GM13977 (cell line): ENCODE results near the gene IL17B.

Experiments used
- DNase-seq: peaks from one replicate; pipeline ENCODE4 v3.0.0; 2012; ENCODE audit warnings: low spot score
- in situ Hi-C: fragments of 300-500 bp; cut with MboI; formaldehyde crosslinking; loops from one replicate; pipeline ENCODE4 v1.12.0; 2022; ENCODE audit warnings: low sequenced_read_pairs, low pct_unique_long_range_greater_than_20kb, mixed read lengths, inconsistent platforms; ENCODE audit not compliant: unreplicated experiment
- TF ChIP-seq, protein P1 (sequence below): IDR thresholded peaks from 2 replicates; pipeline ENCODE4 v1.5.1; 2012; ENCODE audit warnings: mild to moderate bottlenecking, control low read depth; ENCODE audit not compliant: insufficient read depth; ENCODE audit errors: extremely low read depth, missing control alignments

IL17B gene

GRCh38 chr5:149419859-149420544, 40.9 kb upstream of the IL17B start:
- no peak for DNase-seq
- in situ Hi-C loops = no loop called here
- TF ChIP-seq, protein P1, sequence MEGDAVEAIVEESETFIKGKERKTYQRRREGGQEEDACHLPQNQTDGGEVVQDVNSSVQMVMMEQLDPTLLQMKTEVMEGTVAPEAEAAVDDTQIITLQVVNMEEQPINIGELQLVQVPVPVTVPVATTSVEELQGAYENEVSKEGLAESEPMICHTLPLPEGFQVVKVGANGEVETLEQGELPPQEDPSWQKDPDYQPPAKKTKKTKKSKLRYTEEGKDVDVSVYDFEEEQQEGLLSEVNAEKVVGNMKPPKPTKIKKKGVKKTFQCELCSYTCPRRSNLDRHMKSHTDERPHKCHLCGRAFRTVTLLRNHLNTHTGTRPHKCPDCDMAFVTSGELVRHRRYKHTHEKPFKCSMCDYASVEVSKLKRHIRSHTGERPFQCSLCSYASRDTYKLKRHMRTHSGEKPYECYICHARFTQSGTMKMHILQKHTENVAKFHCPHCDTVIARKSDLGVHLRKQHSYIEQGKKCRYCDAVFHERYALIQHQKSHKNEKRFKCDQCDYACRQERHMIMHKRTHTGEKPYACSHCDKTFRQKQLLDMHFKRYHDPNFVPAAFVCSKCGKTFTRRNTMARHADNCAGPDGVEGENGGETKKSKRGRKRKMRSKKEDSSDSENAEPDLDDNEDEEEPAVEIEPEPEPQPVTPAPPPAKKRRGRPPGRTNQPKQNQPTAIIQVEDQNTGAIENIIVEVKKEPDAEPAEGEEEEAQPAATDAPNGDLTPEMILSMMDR = no peak

DNA sequence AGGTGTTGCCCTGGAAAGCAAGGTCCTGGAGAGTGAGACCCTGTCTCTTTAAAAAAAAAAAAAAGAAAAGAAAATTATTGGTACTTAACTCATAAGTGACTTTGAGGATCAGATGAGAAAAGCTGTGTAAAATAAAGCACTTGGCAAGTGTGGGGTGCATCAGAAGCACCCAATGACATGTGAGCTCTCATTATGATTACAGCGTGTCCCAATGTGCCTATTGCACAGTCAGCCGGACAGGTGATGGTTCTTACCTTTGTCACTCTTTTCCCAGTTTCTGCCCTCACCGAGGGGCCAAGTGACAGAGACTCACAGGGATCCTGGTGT, 40.4 kb upstream of the IL17B start:
- TF ChIP-seq, protein P1 = no peak
- in situ Hi-C loops = no loop called here
- DNase-seq = no peak

GRCh38 chr5:149418910-149419531, 39.9 kb upstream of the IL17B start:
- TF ChIP-seq, protein P1 = no peak

DNA sequence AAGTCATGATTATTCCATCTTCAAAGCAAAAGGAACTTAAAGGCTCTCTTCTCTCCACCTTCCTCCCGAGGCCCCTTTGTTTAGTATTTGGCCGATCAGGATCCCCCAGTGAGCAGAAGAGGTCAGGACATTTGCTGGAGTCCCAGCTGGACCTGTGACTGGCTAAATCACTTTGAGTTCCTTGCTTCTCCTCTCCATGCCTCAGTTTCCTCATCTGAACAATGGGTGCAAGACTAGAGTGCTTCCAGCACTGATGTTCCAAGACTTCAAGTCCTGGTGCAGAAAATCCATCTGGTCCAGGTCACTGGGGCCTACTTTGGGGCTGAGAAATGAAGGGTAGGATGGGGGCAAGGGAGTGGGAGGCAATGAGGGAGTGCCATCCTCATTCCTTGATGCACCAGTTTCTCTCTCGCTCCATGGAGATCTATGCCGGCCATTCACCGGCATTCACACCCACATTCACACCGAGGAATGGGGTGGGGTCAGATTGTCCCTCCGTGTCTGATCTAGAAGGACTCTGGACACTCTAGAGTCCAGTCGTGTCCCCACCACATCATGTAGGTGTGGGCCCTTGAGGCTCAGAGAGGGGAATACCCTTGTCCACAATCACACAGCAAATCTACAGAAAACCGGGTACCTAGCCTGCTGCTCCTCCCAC, 38.7 kb upstream of the IL17B start:
- in situ Hi-C loops = no loop called here
- no peak for DNase-seq
- TF ChIP-seq, protein P1 = no peak

More at GRCh38 chr5:149418910-149419531, 39.9 kb upstream of the IL17B start:
- in situ Hi-C loops = no loop called here
- no peak for DNase-seq

DNA sequence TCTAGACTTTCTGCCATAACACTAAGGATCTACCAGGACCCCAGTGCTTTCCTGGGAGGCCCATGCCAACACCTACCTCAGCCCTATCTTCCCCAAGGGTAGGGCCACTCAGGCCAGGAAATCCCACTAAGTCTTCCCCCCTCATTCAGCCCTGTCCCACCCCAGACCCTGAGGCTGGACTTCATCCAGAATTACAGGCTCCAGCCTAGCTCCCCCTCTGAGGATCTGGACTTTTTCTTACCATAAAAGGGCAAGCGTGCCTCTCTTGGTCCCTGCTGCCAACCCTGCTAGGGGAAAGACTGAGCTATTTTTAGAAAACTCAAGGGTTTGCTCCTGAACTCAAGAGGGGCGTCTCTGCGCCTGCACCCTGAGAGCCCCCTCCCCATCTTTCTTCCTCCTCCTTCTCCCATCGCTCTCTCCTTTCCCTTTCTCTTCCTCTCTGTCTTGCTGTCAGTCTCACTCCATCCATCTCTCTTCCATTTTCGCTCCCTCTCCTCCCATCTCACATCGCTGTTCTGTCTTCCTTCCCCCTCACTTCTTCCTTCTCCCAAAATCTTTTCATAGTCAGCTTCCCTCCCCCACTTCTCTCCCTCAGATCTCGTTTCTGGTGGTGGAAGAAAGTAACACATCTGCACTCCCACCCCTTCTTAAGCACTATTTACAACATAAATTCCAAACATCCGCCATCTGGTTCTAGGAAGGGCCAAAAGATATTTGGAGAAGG, 38.1 kb upstream of the IL17B start:
- in situ Hi-C loops = no loop called here
- TF ChIP-seq, protein P1 = no peak
- no peak for DNase-seq
